GM12892 (cell line): Measurements from ENCODE around the gene ADAM17.

Experiments
- POLR2A ChIP-seq: IDR thresholded peaks from 2 replicates; pipeline ENCODE4 v1.6.1; 2011; ENCODE audit warnings: low read depth, low read length, control low read depth
- POLR2AphosphoS5 ChIP-seq: IDR thresholded peaks from 2 replicates; pipeline ENCODE4 v1.6.1; 2011; ENCODE audit warnings: low read depth, low read length, control low read depth

- TF ChIP-seq POLR2AphosphoS5 (no peak), POLR2A (no peak)
Measured at GRCh38 chr2:9525266-9525665, 30.4 kb downstream of the ADAM17 start.
